A204.1 (cell line): ENCODE results near the gene LCN10.

ENCODE experiments used
- FAIRE-seq: peaks from 2 replicates; lab custom pipeline; 2012; peaks lifted over from hg19 to GRCh38; lab: Jason Lieb, UNC

Gene LCN10

GRCh38 chr9:136754626-136755301, 12.0 kb upstream of the LCN10 start:
- no peak for FAIRE-seq

GRCh38 chr9:136754059-136754572, 11.4 kb upstream of the LCN10 start:
- FAIRE-seq, result no peak

GRCh38 chr9:136753371-136754058, 10.8 kb upstream of the LCN10 start:
- no peak for FAIRE-seq

- FAIRE-seq, result no peak
Measured at GRCh38 chr9:136751814-136752213, 9.1 kb upstream of the LCN10 start.

GRCh38 chr9:136751244-136751643, 8.5 kb upstream of the LCN10 start:
- FAIRE-seq, result no peak

GRCh38 chr9:136750526-136750925, 7.8 kb upstream of the LCN10 start:
- FAIRE-seq, result no peak

- FAIRE-seq, result no peak
Measured at GRCh38 chr9:136748666-136749611, 6.2 kb upstream of the LCN10 start.

- no peak for FAIRE-seq
Measured at GRCh38 chr9:136748201-136748600, 5.5 kb upstream of the LCN10 start, which contains the start of gene LCN6. Gene LCN6, minus strand, starts transcription at chr9:136748525. Its CDS starts 42 bp downstream, at chr9:136748483.

- no peak for FAIRE-seq
Measured at GRCh38 chr9:136747161-136748060, 4.7 kb upstream of the LCN10 start.

- no peak for FAIRE-seq
Measured at GRCh38 chr9:136746621-136747020, 3.9 kb upstream of the LCN10 start.

GRCh38 chr9:136746155-136746490, 3.4 kb upstream of the LCN10 start:
- no peak for FAIRE-seq

- FAIRE-seq, result no peak
Measured at GRCh38 chr9:136745389-136746154, 2.8 kb upstream of the LCN10 start.

- no peak for FAIRE-seq
Measured at GRCh38 chr9:136744773-136745172, 2.0 kb upstream of the LCN10 start.

GRCh38 chr9:136743639-136744211, 985 bp upstream of the LCN10 start:
- no peak for FAIRE-seq

GRCh38 chr9:136741883-136742571, 713 bp downstream of the LCN10 start:
- no peak for FAIRE-seq

GRCh38 chr9:136740971-136741882, 1.5 kb downstream of the LCN10 start:
- FAIRE-seq, result no peak

- no peak for FAIRE-seq
Measured at GRCh38 chr9:136740491-136740890, 2.2 kb downstream of the LCN10 start.

GRCh38 chr9:136740069-136740468, 2.7 kb downstream of the LCN10 start:
- no peak for FAIRE-seq

GRCh38 chr9:136739509-136739908, 3.2 kb downstream of the LCN10 start:
- no peak for FAIRE-seq
